ENCODE measurements around the gene ARHGAP15.

DNA sequence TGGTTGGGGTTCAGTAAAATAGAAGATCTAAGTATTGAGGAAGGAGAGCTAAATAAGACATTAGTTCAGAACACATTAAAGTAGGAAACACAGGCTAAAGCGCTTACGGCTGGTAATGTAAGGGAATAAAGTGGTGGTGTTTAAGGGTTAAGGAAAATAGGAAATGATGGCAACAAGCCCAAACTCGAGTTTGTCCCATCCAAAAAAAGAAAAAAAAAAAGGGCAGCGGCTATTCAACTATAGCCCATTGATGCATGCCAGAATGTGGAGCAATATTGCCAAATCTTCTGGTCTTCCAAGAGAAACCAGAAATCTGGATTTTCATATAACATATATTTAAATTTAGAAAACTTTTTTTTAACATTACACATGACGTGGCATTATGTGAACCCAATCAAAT is 161.0 kb downstream of the ARHGAP15 start:
- TF ChIP-seq, protein P1, sequence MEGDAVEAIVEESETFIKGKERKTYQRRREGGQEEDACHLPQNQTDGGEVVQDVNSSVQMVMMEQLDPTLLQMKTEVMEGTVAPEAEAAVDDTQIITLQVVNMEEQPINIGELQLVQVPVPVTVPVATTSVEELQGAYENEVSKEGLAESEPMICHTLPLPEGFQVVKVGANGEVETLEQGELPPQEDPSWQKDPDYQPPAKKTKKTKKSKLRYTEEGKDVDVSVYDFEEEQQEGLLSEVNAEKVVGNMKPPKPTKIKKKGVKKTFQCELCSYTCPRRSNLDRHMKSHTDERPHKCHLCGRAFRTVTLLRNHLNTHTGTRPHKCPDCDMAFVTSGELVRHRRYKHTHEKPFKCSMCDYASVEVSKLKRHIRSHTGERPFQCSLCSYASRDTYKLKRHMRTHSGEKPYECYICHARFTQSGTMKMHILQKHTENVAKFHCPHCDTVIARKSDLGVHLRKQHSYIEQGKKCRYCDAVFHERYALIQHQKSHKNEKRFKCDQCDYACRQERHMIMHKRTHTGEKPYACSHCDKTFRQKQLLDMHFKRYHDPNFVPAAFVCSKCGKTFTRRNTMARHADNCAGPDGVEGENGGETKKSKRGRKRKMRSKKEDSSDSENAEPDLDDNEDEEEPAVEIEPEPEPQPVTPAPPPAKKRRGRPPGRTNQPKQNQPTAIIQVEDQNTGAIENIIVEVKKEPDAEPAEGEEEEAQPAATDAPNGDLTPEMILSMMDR (IDR thresholded peaks at IDR 0.05; ENCODE audit: low read length), result no peak
- TF ChIP-seq EZH2phosphoT487 (IDR thresholded peaks at IDR 0.05; ENCODE audit: low read length), result no peak
- no peak for TF ChIP-seq EZH2 (optimal IDR thresholded peaks at IDR 0.05; ENCODE audit: low read depth, low read length)

All from MM.1S (cell line).